NK-92 (cell line): ENCODE measurements around the gene KIF26B.

ENCODE experiments used
- DNase-seq: peaks from one replicate; lab custom pipeline; 2025; ENCODE audit not compliant: unreplicated experiment; lab: John Stamatoyannopoulos, UW

KIF26B gene

DNA sequence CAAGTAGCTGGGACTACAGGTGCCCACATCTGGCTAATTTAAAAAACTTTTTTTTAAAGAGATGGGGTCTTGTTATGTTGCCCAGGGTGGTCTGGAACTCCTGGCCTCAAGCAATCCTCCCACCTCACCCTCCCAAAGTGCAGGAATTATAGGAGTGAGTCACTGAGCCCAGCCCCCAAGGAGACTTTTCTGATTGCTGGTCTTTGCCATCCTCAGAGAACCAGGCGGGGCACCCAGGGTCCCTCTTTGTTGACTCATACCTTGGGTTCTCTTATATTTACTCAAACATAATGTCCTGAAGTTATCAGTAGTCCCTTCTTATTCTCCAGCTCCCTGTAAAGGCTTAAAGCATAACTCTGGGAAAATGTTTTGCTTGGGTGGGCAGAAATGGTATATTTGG is 51.1 kb downstream of the KIF26B start:
- no peak for DNase-seq

DNA sequence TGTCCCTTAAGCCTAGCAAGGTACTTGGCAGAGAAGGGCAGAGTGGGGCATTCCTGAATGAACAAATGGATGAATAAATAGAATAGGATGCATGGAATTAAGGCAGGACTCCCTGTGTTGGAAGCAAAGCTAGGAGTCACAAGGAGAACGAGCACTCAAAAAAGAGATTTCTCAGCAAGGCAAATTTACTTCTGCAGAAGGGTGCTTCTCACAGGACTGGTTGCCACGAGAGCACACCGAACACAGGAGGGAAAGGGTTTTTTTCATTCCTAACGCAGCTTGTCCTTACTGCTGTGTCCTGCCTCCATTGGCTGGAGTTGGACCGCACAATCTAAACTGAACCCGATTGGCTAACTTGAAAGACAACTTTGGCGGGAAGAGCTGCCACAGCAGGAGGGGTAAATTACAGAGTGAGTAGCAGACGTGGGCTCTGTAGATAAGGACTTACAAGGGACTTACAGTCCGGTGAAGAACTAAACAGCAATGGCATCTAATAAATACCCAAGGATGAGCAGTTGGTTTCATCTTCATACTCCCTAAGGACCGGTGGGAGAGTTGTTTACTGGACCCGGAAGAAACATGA is 52.4 kb downstream of the KIF26B start:
- DNase-seq: no peak

GRCh38 chr1:245207801-245208200 is 53.0 kb downstream of the KIF26B start:
- DNase-seq: no peak

GRCh38 chr1:245209658-245210435 is 55.1 kb downstream of the KIF26B start:
- no peak for DNase-seq

GRCh38 chr1:245211035-245211749 is 56.4 kb downstream of the KIF26B start:
- DNase-seq: no peak

DNA sequence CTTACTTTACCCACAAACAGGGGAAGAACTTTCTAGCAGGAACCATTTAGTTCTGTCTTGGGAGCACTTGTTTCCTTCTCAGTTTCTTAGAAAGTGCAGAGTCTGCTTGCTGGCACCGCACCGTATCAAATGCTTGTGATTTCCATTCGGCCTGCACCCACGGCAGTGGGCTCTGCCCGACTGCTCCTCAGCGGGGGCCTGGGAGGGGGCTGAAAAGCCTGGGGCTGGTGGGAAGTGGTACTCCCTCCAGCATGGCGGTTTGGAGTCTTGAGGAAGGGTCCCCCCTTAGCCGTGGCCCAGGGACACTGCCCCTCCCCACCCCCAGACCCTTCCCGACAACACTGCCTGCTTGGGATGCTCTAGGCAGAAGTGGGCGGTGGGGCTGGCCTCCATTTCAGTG is 57.0 kb downstream of the KIF26B start:
- no peak for DNase-seq

DNA sequence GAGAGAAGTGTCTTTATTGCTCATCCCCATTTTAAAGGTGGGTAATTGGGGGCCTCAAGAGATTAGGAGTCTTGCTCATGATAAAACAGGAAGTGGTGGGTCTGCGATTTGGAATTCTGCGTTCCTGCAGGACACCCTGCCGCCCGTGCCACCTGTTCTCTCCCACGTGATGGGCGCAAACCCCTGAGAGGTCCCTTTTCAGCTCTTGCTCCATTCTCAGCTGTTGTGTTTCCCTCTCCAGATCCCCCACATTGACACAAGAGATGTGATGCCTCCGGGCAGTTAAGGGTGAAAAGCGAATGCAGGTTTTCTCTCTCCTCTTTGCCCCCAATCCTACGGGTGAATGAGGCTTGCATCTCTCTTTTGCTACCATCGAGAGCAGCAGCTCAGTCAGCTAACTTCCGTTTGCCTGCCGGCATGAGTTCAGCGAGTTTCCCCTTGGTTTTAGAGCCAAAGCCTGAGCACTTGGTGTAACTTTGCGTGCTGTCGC is 57.5 kb downstream of the KIF26B start:
- DNase-seq: no peak

GRCh38 chr1:245213066-245213831 is 58.5 kb downstream of the KIF26B start:
- DNase-seq: no peak

- DNase-seq: no peak
These were observed 60.3 kb downstream of the KIF26B start for GRCh38 chr1:245215071-245215470.

- no peak for DNase-seq
These were observed 61.8 kb downstream of the KIF26B start for GRCh38 chr1:245216366-245217115.

- no peak for DNase-seq
These were observed 63.2 kb downstream of the KIF26B start for GRCh38 chr1:245217853-245218608.

DNA sequence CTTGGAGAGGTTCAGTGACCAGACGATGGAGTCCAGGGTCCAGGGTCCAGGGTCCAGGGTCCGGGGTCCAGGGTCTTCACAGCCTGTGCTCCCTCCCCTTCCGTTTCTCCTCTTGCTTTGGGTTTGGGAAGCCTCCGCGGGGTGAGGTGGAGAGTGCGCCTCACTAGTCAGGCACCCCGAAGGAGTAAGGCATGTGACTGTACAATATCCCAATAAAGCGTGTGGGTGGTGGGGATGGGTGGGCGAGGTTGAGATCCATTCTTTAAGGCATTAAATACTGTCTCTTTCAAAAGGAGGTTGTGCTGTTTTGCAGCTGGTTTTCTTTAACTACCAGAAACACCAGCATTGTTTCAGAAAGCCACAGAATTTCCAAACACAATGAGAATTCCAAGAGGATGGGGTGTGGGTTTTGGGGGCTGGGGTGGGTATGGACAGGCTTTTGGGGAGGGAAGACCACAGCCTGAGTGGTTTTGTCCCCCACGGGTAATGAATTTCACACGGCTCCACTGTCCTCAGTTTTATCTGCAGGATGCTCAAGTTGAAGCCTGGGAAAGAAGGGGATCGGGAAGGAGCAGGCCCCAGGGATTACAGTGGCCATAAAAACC is 65.7 kb downstream of the KIF26B start:
- no peak for DNase-seq

- DNase-seq: no peak
These were observed 67.0 kb downstream of the KIF26B start for GRCh38 chr1:245221805-245222204.

DNA sequence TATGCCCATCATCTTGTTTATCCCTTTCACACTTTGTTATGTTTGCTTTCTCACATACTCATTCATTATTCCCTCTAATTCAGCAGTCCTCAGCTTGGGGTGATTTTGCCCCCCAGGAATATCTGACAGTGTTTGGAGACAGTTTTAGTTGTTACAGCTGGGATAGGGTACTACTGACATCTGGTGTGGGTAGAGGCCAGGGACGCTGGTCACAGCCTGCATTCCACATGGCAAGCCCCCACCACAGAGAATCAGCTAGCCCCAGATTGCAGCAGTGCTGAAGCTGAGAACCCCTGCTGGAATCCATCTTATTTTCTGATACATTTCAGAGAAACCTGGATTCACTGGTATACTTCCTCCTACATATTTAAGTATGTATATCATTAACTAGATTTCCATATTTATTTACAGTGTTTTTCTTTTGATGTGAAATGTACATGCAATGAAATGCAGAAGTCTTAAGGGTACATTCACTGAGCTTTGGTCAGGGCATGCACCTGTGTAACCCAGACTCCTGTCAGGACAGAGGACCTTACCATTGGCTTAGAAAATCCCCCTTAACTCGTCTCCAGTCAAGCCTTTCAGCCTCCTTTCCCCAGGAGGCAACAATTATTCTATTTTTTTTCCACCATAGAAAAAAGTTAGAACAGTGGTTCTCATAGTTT is 68.3 kb downstream of the KIF26B start:
- no peak for DNase-seq

DNA sequence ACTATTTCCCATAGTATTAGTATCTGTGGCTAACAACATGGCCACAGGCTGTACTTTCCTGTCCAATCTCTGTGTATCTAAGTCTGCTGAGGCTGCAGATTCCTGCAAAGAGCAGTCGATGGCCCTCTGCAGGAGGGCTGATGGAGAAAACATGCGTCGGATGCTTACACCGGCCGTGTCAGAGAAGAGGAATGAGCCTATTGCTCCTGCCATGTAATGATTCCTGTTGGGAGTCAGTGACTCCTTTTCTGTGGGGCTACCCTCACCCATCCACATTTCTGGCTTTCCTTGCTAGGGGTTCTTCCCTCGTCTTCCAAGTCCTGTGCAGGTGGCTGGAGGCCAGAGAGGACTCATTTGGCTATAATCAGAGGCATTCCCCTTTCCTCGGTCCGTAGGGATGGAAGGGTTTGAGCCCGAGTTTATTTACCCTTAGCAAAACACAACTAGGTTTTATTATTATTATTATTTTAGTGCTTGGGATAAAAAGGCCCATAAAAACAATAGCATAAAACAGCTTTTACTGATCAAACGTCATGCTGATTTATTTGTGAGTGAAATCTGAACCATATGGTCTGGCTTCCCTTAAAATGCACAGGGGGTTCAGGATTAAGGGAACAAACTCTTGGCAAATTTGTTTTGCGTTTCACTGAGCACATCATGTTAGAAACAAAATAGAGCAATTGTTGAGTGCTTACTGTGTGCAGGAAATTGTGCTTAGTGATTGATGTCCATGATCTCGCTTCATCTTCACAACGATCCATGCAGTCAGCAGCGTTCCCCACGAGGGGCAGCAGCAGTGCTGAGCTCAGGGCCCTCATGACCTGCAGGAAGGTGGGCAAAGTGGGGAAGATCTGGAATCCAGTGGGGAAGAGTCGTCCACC is 70.8 kb downstream of the KIF26B start:
- DNase-seq: no peak

GRCh38 chr1:245226203-245226499 is 71.4 kb downstream of the KIF26B start:
- no peak for DNase-seq

DNA sequence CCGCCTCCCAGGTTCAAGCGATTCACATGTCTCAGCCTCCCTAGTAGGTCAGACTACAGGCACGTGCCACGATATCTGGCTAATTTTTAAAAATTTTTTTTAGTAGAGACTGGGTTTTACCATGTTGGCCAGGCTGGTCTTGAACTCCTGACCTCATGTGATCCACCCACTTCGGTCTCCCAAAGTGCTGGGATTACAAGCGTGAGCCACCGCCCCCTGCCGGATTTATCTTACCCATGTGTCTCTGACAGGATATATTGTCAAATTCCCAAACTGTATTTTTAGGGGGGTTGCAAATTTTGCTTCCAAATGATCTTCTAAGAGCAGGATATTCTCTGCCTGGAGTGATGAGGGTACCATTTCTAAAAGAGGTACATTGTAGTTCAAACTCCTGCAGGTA is 74.3 kb downstream of the KIF26B start:
- no peak for DNase-seq

- no peak for DNase-seq
These were observed 78.1 kb downstream of the KIF26B start for GRCh38 chr1:245232931-245233330.
